ENCODE data around the gene SCAMP4.

Gene SCAMP4

DNA sequence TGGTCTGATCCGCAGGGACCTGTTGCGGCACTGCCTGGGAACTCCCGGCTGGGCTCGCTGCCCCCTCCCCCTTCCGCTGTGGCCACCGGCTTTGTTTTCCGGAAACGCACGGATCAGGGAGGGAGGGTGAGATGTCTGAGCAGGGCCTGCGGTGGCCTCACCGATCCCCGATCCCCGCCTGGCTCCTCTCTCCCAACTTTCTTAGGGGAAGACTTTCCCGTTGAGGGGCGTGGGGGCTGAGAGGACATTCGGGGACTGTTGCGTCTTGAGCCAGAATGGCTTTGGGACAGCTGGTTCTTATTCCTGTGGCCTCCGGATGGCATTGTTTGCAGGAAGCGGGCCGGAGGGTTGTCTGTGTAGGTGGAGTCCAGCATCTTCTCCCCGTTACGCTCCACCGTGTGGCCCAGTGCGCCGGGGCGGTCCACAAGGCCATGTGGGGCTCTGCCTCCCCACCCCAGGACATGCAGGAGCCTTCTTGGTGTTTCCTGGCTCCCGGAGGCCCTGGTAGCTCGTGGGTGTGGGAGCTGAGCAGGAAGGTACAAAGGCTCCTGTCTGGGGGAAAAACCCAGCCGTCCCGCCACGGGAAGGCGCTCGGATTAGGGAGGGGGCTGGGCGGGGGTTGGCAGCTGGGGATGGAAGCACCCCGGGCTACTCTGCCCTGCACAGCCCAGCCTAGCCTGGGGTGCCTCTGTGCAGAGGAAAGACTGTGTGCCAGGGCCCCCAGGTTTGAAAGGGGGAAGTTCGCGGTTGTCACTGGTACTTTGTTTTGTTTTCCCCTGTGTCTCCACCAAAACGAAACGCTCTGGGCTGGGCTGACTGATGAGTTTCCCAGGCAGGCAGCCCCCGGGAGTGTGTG lies 37.1 kb downstream of the SCAMP4 start:
- FAIRE-seq: no peak

DNA sequence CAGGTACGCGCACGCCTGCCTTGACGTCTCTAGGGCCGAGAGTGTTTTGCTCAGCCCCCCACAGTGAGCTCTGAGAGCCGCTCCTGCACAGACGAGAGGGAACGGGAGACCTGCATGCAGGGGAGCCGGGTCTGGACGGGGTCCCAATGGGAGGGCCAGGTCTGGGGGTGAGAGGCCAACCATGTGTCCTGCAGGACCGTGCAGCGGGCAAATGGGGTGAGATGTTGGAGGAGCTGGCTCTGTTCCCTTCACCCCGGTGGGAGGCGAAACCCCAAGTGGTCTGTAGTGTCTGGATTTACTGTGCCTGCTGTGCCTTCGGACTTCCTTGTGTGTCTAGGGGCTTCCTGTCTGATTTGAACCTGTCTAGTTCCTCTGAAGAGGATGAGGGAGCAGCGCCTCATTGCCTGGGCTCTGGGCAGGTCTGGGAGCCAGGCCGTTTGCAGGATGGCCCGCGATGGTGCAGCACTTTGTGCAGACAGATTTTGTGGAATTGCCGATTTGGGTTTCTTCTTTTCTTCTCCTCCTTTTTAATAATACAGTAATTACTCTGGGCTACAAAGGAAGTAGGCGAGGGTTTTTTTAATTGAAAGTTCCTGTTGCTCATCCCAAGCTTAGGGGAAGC lies 37.8 kb downstream of the SCAMP4 start:
- no peak for FAIRE-seq

DNA sequence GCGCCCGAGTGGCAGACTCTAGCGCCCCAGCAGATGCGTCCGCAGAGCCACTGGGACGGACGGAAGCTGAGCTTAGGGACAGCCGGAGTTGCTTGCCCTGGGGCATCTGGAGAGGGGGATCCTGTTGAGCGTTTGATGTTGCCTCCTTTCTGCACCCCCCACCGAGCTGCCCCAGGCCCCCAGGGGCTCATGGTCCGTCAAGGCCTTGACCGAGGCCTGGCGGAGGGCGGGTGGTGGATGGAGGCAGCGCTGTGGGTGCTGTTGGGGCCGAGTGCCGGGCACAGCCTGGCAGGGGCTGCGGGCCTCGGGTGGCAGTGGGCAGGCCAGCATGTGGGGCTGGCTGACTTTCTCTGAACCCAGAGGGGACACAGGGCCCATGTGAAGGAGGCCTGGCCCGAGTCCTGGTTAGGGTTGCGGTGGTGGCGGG lies 38.5 kb downstream of the SCAMP4 start:
- no peak for FAIRE-seq

DNA sequence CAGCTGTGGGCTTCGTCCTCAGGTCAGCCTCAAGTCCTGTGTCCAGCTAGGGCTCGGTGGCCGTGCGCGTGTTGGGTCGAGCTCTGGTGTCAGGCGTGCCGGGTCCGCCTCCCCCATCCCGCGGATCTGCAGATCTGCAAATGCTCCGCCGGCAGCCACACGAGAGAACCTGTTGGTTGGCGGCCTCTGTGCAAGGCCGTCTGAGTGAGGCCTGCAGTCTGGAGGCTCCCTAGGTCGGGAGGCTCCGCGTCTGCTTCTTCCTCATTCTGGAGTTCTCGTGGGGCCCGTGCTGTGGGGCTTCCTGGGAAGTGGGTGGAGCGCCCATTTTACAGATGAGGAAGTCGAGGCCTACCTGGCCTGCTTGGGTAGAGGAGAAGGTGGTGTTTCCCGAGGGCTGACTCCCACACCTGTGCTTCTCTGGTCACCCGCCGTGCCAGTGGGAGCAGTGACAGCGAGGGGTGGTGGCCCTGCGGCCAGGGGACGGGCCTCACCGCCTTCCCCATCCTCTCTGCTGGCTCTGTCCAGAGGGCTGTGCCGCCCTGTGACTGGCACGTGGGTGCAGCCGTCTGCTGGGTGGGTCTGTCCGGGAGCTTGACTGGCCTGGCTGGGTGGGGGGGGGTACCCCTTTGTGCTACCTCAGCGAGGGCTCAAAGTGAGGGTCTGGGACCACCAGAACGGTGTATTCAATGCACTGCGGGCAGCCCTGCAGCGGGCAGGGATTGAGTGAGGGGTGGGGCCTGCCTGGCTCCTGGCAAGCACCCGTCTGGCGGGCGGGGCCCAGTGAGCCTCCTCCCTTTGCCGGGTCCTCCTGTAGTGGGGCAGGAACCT lies 39.1 kb downstream of the SCAMP4 start:
- no peak for FAIRE-seq

DNA sequence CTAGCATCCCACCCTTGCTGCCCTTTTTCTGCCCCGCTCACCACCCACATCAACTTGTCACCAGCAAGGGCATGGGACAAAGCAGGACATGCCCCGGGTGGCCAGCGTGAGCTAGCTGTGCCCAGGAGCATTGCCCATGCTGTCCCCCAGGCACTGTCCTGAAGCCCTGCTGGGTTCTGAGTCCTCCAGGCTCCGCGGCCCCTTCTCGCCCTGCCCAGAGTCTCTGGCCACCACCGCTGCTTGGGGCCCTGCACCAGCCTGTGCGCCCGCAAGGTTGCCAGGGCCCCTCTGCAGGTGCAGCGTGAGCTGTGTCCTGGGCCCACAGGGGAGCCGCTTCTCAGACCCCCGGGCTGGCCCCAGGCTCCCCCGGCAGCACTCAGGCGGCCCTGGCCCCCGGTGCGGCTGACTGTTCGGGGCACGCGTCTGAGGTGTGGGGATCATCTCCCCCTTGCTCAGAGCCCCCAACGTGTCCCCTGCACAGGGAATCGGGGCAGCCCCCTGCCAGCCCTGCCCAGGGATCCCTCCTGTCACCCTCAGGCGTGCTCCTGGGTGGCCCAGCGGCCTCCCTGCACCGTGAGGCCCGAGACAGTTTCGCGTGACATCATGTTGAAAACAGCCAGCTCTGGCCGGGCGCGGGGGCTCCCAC lies 39.8 kb downstream of the SCAMP4 start:
- FAIRE-seq: no peak

DNA sequence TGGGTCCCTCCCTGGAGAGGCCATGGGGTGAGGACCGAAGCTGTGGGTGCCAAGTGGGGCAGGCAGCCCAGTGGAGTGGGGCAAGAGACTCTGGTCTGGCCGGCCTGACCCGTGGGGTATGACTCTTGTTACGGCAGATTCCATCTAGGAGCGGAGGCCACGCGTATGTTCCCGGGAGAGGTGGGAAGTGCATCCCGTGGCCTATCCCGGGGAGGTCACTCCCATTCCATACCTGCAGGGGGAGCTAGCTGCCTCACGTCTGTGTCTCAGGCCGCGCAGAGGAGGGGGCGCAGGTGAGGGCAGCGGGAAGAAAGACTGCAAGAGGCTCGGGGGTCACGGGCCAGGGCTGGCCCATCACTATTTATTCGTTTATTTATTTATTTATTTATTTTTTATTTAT lies 40.7 kb downstream of the SCAMP4 start:
- FAIRE-seq: no peak

DNA sequence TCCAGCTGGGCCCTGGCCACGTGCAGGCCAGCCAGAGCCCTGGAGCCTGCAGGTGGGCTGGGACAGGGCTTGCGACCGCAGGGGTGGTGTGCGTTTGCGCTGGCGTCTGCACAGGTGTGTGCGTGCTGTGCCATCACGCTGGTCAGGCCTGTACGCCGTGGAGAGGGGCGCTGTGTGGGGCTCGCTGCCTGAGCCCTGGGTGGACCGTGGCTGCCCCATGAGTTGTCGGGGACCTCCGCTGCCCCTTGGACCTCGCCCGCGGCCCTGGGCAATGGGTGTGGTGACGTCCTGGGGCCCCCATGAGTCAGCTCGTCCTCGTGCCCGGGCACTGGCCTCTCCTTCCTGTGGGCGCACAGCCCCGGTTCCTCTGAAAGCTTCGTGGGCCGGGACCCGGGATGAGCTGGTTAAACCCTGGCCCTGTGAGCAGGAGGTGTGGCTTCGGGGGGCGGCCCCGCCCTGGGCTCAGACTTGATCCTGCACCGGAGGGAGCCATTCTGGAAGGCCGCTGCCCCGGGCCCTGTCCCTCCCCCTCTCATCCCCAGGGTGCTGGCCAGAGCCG lies 42.5 kb downstream of the SCAMP4 start:
- no peak for FAIRE-seq

DNA sequence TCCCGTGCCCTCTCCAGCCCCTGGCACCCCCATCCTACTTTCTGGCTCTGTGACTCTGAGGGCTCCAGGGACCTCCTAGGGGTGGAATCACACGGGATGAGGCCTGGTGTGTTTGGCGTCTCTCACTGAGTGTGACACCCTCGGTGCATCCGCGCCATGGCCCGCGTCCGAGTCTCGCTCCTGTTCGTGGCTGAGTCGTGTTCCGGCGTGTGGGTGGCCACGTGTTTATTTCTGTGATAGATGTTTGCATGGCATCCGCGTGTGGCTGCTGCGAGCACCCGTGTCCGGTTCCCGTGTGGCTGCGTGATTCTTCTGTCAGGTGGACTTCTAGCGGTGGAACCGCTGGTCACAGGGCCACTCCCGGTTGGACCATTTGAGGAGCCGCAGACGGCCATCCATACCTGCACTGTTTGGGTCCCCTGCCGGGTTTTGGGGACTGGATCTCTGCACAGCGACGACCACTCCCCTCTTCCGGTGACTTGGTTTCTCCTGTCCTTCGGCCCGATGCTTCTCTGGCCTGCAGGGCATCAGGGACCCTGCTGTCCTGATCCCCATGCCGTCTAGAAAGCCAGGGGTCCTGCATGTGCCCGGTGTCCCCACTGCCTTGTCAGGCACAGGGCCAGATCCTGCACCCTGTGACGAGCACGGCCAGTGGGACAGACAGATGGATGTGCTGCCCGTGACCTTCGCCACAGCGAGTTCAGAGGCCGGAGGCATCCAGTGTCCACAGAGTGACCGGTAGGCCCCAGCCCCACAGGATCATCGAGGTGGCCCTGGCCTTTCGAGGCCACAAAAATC lies 44.3 kb downstream of the SCAMP4 start:
- no peak for FAIRE-seq

DNA sequence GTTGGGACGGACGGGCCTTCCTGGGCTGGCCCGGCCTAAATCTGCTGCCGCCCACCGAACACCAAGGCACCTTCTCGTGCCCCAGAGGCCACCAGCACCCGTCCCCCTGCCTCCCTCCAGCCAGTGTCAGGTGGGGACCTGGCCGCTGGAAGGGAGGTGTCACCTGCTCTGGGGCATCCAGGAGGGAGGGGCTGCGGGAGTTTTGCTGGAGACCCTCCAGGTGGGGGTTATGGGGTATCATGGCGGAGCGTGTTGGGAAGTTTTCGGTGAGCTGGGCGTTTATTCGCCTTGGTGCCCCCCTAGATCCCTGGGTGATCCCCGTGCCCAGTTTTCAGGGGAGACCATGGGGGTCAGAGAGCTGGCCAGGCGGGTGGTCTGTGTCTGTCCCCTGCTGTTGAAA lies 45.4 kb downstream of the SCAMP4 start:
- FAIRE-seq: no peak

DNA sequence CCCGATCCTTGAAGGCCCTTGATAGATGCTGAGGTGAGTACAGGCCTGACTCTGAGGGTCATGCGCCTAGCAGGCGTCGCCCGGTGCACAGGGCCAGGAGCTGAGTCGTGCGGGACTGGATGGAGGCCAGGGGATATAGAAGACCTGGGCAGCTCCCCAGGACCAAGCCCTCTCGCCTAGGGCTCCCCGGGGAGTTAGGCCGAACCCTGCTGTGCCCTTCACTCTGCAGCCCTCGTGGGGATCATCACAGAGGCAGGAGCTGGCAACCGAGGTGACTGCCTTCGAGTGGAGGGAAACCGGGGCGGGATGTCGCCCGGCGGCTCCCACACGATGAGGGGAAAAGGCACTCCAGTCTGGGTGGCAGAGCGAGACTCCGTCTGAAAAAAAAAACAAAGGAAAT lies 47.4 kb downstream of the SCAMP4 start:
- no peak for FAIRE-seq

DNA sequence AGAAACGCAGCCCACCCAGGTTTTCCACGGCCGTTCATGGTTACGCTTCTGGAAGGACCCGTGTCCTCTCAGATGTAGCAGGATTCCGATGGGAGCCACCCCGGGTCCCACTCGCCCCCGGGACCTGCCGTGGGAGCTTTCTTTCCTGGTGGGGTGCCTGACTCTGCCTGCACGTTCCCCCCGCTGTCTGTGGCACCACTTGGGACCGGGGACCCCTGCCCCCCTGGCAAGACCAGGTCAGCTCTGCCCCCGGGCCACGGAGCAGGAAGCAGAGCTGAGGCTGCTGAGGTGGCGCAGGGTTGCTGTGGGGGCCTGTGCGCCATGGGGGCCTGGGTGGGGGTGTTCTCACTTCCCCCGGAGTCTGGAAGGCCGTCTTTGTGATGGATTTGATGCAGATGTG lies 47.8 kb downstream of the SCAMP4 start:
- no peak for FAIRE-seq

DNA sequence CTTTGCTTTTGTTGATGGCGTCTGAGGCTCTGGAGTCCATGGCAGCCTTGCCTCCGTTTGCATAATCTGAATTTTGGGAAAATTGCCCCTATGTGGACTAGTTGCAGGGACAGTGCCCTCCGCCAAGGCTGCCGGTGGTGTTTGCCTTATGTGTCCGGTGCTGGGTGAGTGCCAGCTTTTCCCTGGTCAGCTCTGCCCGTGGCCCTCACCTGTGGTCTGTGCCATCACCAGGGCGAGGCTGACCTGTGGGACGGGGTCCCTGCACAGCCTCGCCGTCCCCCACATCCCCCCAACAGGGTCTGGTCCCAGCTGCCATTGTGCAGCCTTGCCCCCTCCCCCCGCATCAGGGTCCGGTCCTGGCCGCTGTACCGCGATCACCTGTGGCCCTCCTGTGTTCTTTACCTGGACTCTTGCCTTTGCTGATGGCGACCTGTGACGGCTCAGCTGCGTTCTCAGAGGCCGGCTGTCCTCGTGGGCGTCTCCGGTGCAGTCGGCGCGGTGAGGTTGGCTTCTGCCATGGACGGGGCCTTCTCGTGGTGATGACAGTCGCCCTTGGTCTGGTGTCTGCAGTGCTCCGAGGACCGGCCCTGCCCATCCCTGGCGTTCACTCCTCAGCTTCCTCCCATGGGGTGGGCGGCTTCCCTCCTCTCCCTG lies 48.4 kb downstream of the SCAMP4 start:
- no peak for FAIRE-seq

DNA sequence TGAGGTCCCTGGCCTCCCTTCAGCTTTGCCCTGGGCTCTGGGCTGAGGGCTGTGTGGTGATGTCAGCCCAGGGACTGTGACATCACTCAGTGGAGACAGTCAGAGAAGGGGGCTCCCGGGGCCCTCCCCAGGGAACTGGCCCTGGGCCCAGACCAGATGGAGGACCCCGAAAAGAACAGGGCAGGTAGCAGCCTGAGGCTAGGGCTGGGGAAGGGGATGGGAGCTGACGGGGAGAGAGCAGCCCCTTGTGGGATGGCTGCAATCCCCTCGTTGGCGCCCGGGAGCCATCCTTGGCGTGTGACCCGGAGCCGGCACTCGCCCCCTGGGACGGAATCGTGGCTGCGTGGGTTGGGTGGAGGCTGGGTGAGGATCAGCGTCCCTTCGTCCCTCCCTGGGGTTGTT lies 49.3 kb downstream of the SCAMP4 start:
- no peak for FAIRE-seq

DNA sequence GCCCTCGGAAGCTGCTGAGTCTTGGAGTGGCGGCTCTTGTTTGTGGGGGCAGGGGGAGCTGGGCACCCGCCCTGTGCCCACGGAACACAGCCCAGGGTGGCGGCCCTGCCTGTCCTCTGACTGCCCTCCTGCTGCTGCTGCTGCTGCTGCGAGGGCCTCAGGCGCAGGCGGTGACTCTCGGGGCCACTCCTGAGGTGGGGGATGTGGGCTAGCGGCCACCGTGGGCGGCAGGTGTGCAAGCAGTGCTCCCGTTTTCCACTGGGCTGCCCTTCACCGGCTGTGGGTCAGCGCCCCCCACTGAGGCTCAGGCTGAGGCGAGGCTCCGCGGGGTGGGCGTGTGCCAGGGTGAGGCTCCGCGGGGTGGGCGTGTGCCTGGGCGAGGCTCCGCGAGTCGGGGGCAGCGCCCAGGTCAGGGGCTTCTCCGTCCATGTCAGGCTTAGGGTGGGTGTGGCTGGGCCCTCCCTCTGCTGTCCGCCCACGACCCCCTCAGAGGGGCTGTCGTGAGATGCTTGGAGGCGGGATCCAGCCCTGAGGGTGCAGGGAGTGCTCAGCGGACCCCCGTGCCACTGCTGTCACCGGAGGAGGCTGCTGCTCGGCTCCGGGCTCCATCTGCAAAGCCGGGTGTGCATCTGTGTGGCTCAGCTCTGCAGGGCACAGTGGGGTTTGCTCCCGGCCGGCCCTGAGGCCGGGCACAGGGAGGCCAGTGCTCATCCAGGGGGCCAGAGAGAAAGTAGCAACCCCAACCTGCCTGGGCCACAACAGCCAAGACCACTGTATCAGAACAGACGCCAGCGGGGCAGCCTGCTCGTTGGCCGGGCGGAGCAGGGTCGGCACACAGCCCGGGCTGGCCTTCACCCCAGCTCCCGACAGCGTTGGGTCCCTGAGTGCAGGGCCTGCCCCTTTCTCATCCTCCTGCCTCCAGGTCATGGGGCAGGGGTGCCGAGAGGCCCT lies 50.2 kb downstream of the SCAMP4 start:
- no peak for FAIRE-seq

DNA sequence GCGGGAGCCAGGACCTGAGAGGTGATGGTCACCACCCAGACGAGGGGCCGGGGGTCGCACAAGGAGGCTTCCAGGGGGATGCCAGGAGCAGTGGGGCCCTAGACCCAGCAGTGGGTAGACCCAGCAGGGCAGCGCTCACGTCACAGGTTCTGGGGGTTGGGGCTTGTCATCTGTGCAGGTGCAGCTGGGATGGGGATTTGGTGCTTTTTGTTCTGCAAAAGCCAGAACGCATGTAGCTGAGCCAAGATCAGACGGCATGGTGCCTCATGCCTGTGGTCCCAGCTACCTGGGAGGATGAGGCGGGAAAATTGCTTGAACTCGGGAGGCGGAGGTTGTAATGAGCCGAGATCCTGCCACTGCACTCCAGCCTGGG lies 50.9 kb downstream of the SCAMP4 start:
- FAIRE-seq: no peak

DNA sequence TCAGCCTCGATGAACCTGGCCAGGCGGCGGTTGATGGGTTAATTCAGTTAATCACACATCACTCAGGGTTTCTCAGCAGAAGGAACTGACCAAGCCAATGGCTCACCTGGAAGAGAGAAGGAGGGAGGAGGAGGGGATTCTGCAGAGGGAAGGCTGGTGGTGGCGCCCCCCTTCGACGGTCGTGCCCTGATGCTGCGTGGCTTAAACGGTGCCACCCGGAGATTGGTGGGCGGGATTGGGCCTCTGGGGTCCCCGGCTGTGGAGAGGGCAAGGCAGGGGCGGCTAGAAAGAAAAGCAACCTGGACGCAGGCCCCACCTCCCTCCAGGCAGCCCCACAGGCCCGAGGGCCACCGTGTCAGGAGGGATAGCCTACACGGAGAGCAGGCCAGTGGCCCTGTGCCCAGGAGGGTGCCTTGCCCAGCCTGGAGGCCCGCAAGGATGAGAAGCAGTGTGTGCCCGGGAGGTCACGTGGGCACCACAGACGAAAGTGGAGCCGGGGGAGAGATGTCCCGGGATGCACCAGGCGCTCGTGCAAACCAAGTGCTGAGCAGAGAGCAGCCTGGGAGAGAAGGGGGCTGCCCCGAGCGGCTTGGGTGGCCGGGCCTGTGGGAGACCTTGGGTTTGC lies 51.8 kb downstream of the SCAMP4 start:
- no peak for FAIRE-seq

DNA sequence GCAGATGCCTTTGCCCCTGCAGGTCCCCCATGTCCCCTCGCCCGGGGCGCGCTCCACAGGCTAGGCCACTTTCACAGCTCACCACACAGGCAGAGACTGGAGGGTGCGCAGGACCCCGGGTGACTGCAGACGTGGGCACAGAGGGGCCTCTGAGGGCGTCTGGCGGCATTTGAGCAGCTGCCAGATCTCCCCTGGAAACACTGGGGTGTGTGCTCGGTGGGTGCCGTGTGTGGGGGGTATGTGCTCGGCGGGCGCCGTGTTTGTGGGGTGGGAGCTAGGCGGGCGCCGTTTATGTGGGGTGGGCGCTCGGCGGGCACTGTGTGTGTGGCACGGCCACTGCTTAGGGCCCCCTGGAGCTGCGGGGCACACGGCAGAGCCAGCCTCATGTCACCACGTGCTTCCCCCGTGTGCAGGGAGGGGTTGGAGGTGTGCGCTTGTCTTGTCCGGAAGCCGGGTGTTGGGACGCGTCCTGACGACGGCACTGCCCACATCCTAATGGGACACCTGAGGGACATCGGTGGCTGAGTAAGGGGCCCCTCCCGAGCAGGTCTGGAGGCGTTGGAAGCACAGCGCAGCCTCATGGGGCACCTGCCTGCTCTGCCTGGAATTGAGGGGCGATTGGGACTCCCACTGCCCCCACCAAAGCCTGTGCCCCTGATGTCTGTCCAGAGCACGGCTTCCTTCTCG lies 52.5 kb downstream of the SCAMP4 start:
- no peak for FAIRE-seq

DNA sequence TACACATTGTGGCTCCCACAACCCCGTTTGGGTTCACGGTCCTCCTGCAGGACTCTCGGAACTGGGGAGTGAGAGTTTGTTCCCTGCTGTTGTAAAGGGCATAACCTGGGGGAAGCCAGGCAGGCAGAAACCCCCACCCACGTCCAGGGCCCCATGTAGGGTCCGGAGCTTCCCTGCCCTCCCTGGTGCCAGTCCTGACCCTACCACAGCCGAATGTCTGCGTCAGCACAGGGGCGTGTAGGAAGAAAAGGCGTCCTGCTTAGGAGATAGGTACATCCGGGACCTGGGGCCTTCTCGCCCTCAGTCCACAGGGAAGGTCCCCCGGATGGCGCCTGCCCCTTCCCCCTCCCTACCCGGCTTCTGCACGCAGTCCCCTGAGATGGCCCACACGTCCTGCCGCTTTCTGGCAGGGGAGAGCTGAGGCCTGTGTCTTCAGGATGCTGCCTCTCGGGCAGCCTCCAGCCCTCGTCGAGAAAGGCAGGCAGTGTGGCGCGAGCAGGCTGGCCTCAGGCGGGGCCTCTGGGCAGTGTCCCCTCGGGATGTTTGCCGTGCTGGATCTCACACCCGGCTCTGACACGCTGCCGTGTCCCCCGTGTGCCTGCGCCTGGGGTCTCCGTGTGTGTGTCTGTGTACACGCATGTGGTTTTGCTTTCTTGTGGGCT lies 54.9 kb downstream of the SCAMP4 start:
- no peak for FAIRE-seq

All from TTC549 (cell line).